Uterus (tissue), 4 donors: ENCODE results near the gene NMNAT2. TPM values are rescaled to one million over a fixed set of nuclear protein-coding genes. Genes with fewer than 3 reads are reported as not detected.

Source experiments
- DNase-seq, 2 donors: peaks; one replicate each; pipeline ENCODE4 v3.0.0-alpha.2; 2019 to 2020
- H3K27ac ChIP-seq, 2 donors: fragments of 200-600 bp; sonication (generic); 1 replicate in 1 of 2; 2 replicates in 1 of 2; pipeline ENCODE4 v1.5.1; 2016 to 2018
- H3K27me3 ChIP-seq, 2 donors: fragments of 200-600 bp; sonication (generic); one replicate each; pipeline ENCODE4 v1.5.1; 2018 to 2019; ENCODE audit warnings: control low read depth in 1 of 2
- H3K36me3 ChIP-seq, 2 donors: fragments of 200-600 bp; sonication (generic); one replicate each; pipeline ENCODE4 v1.5.1; 2019; ENCODE audit warnings: control low read depth in 1 of 2
- H3K4me1 ChIP-seq, 2 donors: fragments of 200-600 bp; sonication (generic); one replicate each; pipeline ENCODE4 v1.5.1; 2018 to 2019; ENCODE audit warnings: control low read depth in 1 of 2
- H3K4me3 ChIP-seq, 2 donors: fragments of 200-600 bp; sonication (generic); 1 replicate in 1 of 2; 2 replicates in 1 of 2; pipeline ENCODE4 v1.5.1; 2018 to 2019; ENCODE audit warnings: mild to moderate bottlenecking in 1 of 2
- H3K9me3 ChIP-seq, 2 donors: fragments of 200-600 bp; sonication (generic); one replicate each; pipeline ENCODE4 v1.5.1; 2019; ENCODE audit warnings: control low read depth in 1 of 2
- POLR2A ChIP-seq, 2 donors: fragments of 450-650 bp; IDR thresholded peaks; one replicate each; pipeline ENCODE4 v1.6.1; 2016; ENCODE audit warnings: antibody characterized with exemption in 2 of 2, mild to moderate bottlenecking in 1 of 2, moderate library complexity in 1 of 2
- intact Hi-C: fragments of 100-400 bp; cut with DNase I; formaldehyde crosslinking; loops from one replicate; pipeline ENCODE4 v1.15.1; 2023; ENCODE audit warnings: low total_unique reads
- total RNA-seq, 4 donors: library from RNA; depleted of rRNA in 3 of 4; stranded (reverse); fragments of >200 nt in 3 of 4; gene quantifications; one replicate each; pipeline versions ENCODE4 v1.1.0 to v1.2.4, GENCODE V29; 2014 to 2023
- TF ChIP-seq, protein P1 (sequence below), 4 experiments: fragments of 200-600 bp in 2 of 4; fragments of 450-650 bp in 2 of 4; sonication (generic) in 2 of 4; IDR thresholded peaks; one replicate each; pipeline ENCODE4 v1.5.1; 2016 to 2019; ENCODE audit warnings: antibody characterized with exemption in 4 of 4, mild to moderate bottlenecking in 2 of 4, moderate library complexity in 1 of 4
- donor health status: DM: yes; HTN: yes; CAD: no.

The NMNAT2 gene
- total RNA-seq, 4 donors from 2014 or later = 0.85 to 2.8 (median 1.5) TPM; not detected in 1

DNA sequence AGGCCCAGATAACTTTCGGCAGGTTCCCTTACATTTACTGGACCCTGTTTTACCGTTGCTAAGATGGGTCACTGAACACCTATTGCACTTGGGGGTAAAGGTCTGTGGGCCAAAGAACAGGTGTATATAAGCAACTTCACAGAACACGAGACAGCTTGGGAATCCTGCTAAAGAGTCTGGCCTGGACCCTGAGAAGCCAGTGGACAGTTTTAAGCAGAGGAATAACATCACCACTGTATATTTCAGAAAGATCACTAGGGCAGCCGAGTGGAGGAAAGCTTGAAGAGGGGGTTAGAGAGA lies 177.7 kb downstream of the NMNAT2 start:
- no peak for TF ChIP-seq POLR2A (IDR thresholded peaks at IDR 0.05)
- TF ChIP-seq, protein P1, sequence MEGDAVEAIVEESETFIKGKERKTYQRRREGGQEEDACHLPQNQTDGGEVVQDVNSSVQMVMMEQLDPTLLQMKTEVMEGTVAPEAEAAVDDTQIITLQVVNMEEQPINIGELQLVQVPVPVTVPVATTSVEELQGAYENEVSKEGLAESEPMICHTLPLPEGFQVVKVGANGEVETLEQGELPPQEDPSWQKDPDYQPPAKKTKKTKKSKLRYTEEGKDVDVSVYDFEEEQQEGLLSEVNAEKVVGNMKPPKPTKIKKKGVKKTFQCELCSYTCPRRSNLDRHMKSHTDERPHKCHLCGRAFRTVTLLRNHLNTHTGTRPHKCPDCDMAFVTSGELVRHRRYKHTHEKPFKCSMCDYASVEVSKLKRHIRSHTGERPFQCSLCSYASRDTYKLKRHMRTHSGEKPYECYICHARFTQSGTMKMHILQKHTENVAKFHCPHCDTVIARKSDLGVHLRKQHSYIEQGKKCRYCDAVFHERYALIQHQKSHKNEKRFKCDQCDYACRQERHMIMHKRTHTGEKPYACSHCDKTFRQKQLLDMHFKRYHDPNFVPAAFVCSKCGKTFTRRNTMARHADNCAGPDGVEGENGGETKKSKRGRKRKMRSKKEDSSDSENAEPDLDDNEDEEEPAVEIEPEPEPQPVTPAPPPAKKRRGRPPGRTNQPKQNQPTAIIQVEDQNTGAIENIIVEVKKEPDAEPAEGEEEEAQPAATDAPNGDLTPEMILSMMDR (IDR thresholded peaks at IDR 0.05) = no peak
- intact Hi-C loops = no loop called here

DNA sequence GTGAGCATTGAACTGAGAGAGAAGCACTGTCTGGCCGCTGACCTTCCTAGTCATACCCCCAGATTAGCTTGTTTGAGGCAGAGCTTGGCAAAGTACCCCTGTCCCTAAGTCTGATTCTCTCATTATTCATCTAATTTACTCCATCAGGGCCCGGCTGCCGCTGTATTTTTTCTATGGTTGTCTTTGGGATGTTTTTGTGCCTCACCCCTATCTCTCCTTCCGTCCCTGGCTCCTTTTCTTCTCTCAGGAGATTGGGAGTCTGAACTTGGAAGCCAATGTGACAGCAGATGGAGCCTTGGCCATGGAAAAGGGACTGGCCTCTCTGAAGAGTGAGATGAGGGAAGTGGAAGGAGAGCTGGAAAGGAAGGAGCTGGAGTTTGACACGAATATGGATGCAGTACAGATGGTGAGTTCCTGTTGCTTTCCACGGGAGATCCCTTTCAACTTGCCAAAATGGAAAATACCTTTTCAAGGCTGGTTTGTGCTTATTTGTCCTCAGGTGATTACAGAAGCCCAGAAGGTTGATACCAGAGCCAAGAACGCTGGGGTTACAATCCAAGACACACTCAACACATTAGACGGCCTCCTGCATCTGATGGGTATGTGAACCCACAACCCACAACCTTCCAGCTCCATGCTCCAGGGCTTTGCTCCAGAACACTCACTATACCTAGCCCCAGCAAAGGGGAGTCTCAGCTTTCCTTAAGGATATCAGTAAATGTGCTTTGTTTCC lies 178.2 kb downstream of the NMNAT2 start:
- Histone ChIP-seq H3K27me3 (no peaks in the 10 kb centered on the region), H3K4me1 (peaks cover 0 to 9% of the 10 kb centered on the region in 2 donors), H3K4me3 (no peak overlapping the region), H3K36me3 (no peaks in the 10 kb centered on the region), H3K9me3 (no peaks in the 10 kb centered on the region), H3K27ac (peak overlapping the region; percentile 75 to 80)
- intact Hi-C loops = no loop called here
- no peak for DNase-seq
- TF ChIP-seq, protein P1 (IDR thresholded peaks at IDR 0.05) = no peak
- TF ChIP-seq POLR2A (IDR thresholded peaks at IDR 0.05) = no peak

More for the DNA sequence above, 177.7 kb downstream of the NMNAT2 start:
- Histone ChIP-seq H3K36me3 (no peaks in the 10 kb centered on the region), H3K27me3 (no peaks in the 10 kb centered on the region), H3K9me3 (no peaks in the 10 kb centered on the region), H3K4me3 (no peak overlapping the region), H3K4me1 (peaks cover 0 to 5% of the 10 kb centered on the region in 2 donors), H3K27ac (peak overlapping the region; percentile 75 to 80)
- no peak for DNase-seq

DNA sequence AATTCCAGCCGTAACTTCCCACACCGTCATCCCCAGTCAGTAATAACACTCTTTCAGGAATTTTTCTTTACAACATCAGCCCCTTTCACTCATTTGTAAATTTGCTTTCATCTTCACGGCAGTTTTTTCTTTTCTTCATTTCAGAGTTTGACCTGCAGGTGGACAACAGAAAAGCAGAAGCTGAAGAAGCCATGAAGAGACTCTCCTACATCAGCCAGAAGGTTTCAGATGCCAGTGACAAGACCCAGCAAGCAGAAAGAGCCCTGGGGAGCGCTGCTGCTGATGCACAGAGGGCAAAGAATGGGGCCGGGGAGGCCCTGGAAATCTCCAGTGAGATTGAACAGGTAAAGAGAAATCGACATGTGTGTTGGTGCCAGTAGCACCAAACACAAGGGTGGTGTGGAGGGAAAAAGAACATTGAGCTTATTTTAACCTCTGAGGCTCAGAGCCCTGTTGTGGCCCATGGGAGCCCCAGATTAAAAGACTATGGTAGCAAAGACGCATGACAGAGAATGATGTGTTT lies 178.9 kb downstream of the NMNAT2 start:
- H3K4me1 ChIP-seq = peaks cover 0 to 9% of the 10 kb centered on the region in 2 donors
- no peak overlapping the region for H3K4me3 ChIP-seq
- no peaks in the 10 kb centered on the region for H3K27me3 ChIP-seq
- intact Hi-C loops = no loop called here
- H3K36me3 ChIP-seq = no peaks in the 10 kb centered on the region
- peak overlapping the region; percentile 75 to 80 for H3K27ac ChIP-seq
- TF ChIP-seq POLR2A (IDR thresholded peaks at IDR 0.05) = no peak
- TF ChIP-seq, protein P1 (IDR thresholded peaks at IDR 0.05) = no peak
- no peak for DNase-seq
- no peaks in the 10 kb centered on the region for H3K9me3 ChIP-seq

DNA sequence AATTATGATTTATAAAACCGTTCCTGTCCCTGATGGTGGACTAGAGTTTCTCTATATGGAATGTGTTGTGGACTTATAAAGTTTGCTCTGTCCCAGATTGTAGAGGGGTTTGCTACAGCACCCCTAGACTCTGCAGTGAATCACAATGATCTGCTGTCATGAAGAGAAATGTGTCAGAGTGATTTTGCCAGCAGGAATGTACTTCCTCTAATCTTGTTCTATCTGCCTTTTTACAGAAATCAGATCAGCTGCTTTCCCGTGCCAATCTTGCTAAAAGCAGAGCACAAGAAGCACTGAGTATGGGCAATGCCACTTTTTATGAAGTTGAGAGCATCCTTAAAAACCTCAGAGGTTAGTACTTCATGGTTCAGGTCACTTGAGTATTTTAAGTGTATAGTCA lies 180.1 kb downstream of the NMNAT2 start:
- Histone ChIP-seq H3K27me3 (no peaks in the 10 kb centered on the region), H3K36me3 (no peaks in the 10 kb centered on the region), H3K4me1 (peaks cover 0 to 14% of the 10 kb centered on the region in 2 donors), H3K4me3 (no peak overlapping the region), H3K9me3 (no peaks in the 10 kb centered on the region), H3K27ac (no peak overlapping the region)
- DNase-seq = no peak
- intact Hi-C loops = no loop called here
- no peak for TF ChIP-seq POLR2A (IDR thresholded peaks at IDR 0.05)

DNA sequence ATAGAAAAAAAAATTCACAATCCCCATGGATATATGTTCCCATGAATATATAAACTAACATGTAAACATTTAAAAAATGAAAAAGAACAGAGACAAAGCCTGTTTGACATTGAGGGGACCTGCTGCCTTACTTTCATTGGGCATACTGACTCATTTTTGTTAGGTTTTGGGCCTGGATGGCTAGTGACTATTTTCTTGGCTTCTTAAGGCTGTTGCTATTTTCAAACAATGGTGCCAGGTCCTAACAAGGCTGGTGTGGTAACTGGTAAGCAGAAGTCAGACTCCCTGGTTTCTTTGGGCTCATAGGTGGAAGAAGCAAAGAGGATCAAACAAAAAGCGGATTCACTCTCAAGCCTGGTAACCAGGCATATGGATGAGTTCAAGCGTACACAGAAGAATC lies 181.1 kb downstream of the NMNAT2 start:
- Histone ChIP-seq H3K36me3 (no peaks in the 10 kb centered on the region), H3K27ac (no peak overlapping the region), H3K4me3 (no peak overlapping the region), H3K9me3 (no peaks in the 10 kb centered on the region), H3K4me1 (peaks cover 0 to 14% of the 10 kb centered on the region in 2 donors), H3K27me3 (no peaks in the 10 kb centered on the region)
- no peak for DNase-seq
- TF ChIP-seq, protein P1 (IDR thresholded peaks at IDR 0.05) = no peak
- no peak for TF ChIP-seq POLR2A (IDR thresholded peaks at IDR 0.05)
- intact Hi-C loops = no loop called here
